MM.1S (cell line): ENCODE results near the gene RAB25.

Experiments
- DNase-seq: peaks from one replicate; pipeline ENCODE4 v3.0.0-alpha.2; 2015
- H2AFZ ChIP-seq: fragments of 300-600 bp; sonication (generic); 2 replicates; pipeline ENCODE4 v1.6.0; 2016; ENCODE audit warnings: antibody characterized with exemption, low read length
- H3F3A ChIP-seq: fragments of 300-600 bp; sonication (generic); 2 replicates; pipeline ENCODE4 v1.6.1; 2016; ENCODE audit warnings: mild to moderate bottlenecking, antibody characterized with exemption, low read length, moderate library complexity, mixed read lengths; ENCODE audit not compliant: insufficient read depth
- H3K27ac ChIP-seq: fragments of 300-600 bp; sonication (generic); 2 replicates; pipeline ENCODE4 v1.5.1; 2016; ENCODE audit warnings: mild to moderate bottlenecking, low read length
- H3K27me3 ChIP-seq: fragments of 300-600 bp; sonication (generic); replicated peaks from 2 replicates; pipeline ENCODE4 v1.6.0; 2016; ENCODE audit warnings: low read length; ENCODE audit not compliant: insufficient read depth
- H3K36me3 ChIP-seq: fragments of 300-600 bp; sonication (generic); replicated peaks from 2 replicates; pipeline ENCODE4 v1.6.1; 2016; ENCODE audit warnings: mild to moderate bottlenecking, low read length, mixed read lengths; ENCODE audit not compliant: insufficient read depth
- H3K4me1 ChIP-seq: fragments of 300-600 bp; sonication (generic); 2 replicates; pipeline ENCODE4 v1.6.1; 2016; ENCODE audit warnings: low read length, mixed read lengths
- H3K4me2 ChIP-seq: fragments of 300-600 bp; sonication (generic); 2 replicates; pipeline ENCODE4 v1.6.0; 2016; ENCODE audit warnings: low read depth, low read length
- H3K4me3 ChIP-seq: fragments of 300-600 bp; sonication (generic); 2 replicates; pipeline ENCODE4 v1.5.1; 2016; ENCODE audit warnings: low read length, mixed read lengths
- H3K79me2 ChIP-seq: fragments of 300-600 bp; sonication (generic); 2 replicates; pipeline ENCODE4 v1.6.1; 2016; ENCODE audit warnings: mixed run types, low read length, mixed read lengths
- H3K9ac ChIP-seq: fragments of 300-600 bp; sonication (generic); 2 replicates; pipeline ENCODE4 v1.6.1; 2016; ENCODE audit warnings: low read length, mixed read lengths
- H3K9me2 ChIP-seq: fragments of 300-600 bp; sonication (generic); replicated peaks from 2 replicates; pipeline ENCODE4 v1.6.1; 2016; ENCODE audit warnings: mild to moderate bottlenecking, low read length, mixed read lengths; ENCODE audit not compliant: insufficient read depth
- H3K9me3 ChIP-seq: fragments of 300-600 bp; sonication (generic); replicated peaks from 2 replicates; pipeline ENCODE4 v1.6.1; 2016; ENCODE audit warnings: mild to moderate bottlenecking, low read length, mixed read lengths; ENCODE audit not compliant: insufficient read depth
- H4K20me1 ChIP-seq: fragments of 300-600 bp; sonication (generic); 2 replicates; pipeline ENCODE4 v1.6.1; 2016; ENCODE audit warnings: mild to moderate bottlenecking, low read length, moderate library complexity, mixed read lengths; ENCODE audit not compliant: insufficient read depth
- EZH2 ChIP-seq: fragments of 300-600 bp; sonication (generic); optimal IDR thresholded peaks from 2 replicates; pipeline ENCODE3; 2017; ENCODE audit warnings: low read depth, mild to moderate bottlenecking, antibody characterized with exemption, low read length, mixed read lengths
- EZH2phosphoT487 ChIP-seq: fragments of 300-600 bp; sonication (generic); IDR thresholded peaks from 2 replicates; pipeline ENCODE4 v1.6.1; 2018; ENCODE audit warnings: antibody characterized with exemption, low read length
- TF ChIP-seq, protein P1 (sequence below): fragments of 300-600 bp; sonication (generic); IDR thresholded peaks from 2 replicates; pipeline ENCODE4 v1.5.1; 2016; ENCODE audit warnings: antibody characterized with exemption, low read length, mixed read lengths

RAB25 gene

GRCh38 chr1:156082309-156083091, 21.5 kb downstream of the RAB25 start, which contains the start of gene MEX3A:
MEX3A (minus strand) TSS chr1:156082465; CDS start chr1:156081998, 467 bp downstream.
- peak within 1 kb of the TSS; percentile 31; the same call in 1 of the 2 replicates for H3K9ac ChIP-seq
- peak within 1 kb of the TSS; percentile 98 for H2AFZ ChIP-seq
- no peak for TF ChIP-seq EZH2
- TF ChIP-seq, protein P1, sequence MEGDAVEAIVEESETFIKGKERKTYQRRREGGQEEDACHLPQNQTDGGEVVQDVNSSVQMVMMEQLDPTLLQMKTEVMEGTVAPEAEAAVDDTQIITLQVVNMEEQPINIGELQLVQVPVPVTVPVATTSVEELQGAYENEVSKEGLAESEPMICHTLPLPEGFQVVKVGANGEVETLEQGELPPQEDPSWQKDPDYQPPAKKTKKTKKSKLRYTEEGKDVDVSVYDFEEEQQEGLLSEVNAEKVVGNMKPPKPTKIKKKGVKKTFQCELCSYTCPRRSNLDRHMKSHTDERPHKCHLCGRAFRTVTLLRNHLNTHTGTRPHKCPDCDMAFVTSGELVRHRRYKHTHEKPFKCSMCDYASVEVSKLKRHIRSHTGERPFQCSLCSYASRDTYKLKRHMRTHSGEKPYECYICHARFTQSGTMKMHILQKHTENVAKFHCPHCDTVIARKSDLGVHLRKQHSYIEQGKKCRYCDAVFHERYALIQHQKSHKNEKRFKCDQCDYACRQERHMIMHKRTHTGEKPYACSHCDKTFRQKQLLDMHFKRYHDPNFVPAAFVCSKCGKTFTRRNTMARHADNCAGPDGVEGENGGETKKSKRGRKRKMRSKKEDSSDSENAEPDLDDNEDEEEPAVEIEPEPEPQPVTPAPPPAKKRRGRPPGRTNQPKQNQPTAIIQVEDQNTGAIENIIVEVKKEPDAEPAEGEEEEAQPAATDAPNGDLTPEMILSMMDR = no peak
- no peaks in the 10 kb centered on the region for H3F3A ChIP-seq
- H3K27me3 ChIP-seq = peaks cover 53% of the 10 kb centered on the region
- peaks cover 5% of the 10 kb centered on the region for H3K4me1 ChIP-seq
- no peaks in the 10 kb centered on the region for H3K9me3 ChIP-seq
- H3K4me3 ChIP-seq = peak within 1 kb of the TSS; percentile 90
- no peak within 1 kb of the TSS for H3K27ac ChIP-seq
- H3K36me3 ChIP-seq = no peaks in the 10 kb centered on the region
- DNase-seq = peak; percentile 65
- H3K79me2 ChIP-seq = no peaks in the 10 kb centered on the region
- no peaks in the 10 kb centered on the region for H3K9me2 ChIP-seq
- no peaks in the 10 kb centered on the region for H4K20me1 ChIP-seq
- H3K4me2 ChIP-seq = peak within 1 kb of the TSS; percentile 99

- peaks cover 38% of the 10 kb centered on the region for H3K27me3 ChIP-seq
- H3K4me2 ChIP-seq = no peak overlapping the region
- H3F3A ChIP-seq = no peaks in the 10 kb centered on the region
- H3K9ac ChIP-seq = no peak overlapping the region
- no peak for DNase-seq
- no peaks in the 10 kb centered on the region for H4K20me1 ChIP-seq
- H2AFZ ChIP-seq = no peak overlapping the region
- H3K4me1 ChIP-seq = peaks cover 5% of the 10 kb centered on the region
- H3K36me3 ChIP-seq = no peaks in the 10 kb centered on the region
- no peak overlapping the region for H3K4me3 ChIP-seq
- no peaks in the 10 kb centered on the region for H3K9me2 ChIP-seq
- no peaks in the 10 kb centered on the region for H3K9me3 ChIP-seq
- TF ChIP-seq EZH2 (no peak), EZH2phosphoT487 (no peak)
- TF ChIP-seq, protein P1 = no peak
- H3K79me2 ChIP-seq = no peaks in the 10 kb centered on the region
- H3K27ac ChIP-seq = no peak overlapping the region
Measured at GRCh38 chr1:156083800-156084790, 23.1 kb downstream of the RAB25 start.

- TF ChIP-seq, protein P1 = no peak
- TF ChIP-seq EZH2 (no peak), EZH2phosphoT487 (no peak)
- peaks cover 16% of the 10 kb centered on the region for H3K4me1 ChIP-seq
- H3K79me2 ChIP-seq = no peaks in the 10 kb centered on the region
- H2AFZ ChIP-seq = no peak overlapping the region
- no peaks in the 10 kb centered on the region for H3K9me3 ChIP-seq
- H3K9ac ChIP-seq = no peak overlapping the region
- H4K20me1 ChIP-seq = no peaks in the 10 kb centered on the region
- no peak overlapping the region for H3K4me3 ChIP-seq
- H3K27ac ChIP-seq = no peak overlapping the region
- no peak for DNase-seq
- no peaks in the 10 kb centered on the region for H3F3A ChIP-seq
- no peaks in the 10 kb centered on the region for H3K9me2 ChIP-seq
- no peaks in the 10 kb centered on the region for H3K36me3 ChIP-seq
- H3K4me2 ChIP-seq = no peak overlapping the region
- H3K27me3 ChIP-seq = peaks cover 21% of the 10 kb centered on the region
Measured at GRCh38 chr1:156086256-156086662, 25.3 kb downstream of the RAB25 start.
